Measurements from ENCODE around the gene ARID5A.
"Not testable (repeated sequence)": the region's sequence is repeated elsewhere in the genome, so short reads cannot be mapped to it uniquely, and the experiment has no call there.

The ARID5A gene, protein sequence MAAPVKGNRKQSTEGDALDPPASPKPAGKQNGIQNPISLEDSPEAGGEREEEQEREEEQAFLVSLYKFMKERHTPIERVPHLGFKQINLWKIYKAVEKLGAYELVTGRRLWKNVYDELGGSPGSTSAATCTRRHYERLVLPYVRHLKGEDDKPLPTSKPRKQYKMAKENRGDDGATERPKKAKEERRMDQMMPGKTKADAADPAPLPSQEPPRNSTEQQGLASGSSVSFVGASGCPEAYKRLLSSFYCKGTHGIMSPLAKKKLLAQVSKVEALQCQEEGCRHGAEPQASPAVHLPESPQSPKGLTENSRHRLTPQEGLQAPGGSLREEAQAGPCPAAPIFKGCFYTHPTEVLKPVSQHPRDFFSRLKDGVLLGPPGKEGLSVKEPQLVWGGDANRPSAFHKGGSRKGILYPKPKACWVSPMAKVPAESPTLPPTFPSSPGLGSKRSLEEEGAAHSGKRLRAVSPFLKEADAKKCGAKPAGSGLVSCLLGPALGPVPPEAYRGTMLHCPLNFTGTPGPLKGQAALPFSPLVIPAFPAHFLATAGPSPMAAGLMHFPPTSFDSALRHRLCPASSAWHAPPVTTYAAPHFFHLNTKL

DNA sequence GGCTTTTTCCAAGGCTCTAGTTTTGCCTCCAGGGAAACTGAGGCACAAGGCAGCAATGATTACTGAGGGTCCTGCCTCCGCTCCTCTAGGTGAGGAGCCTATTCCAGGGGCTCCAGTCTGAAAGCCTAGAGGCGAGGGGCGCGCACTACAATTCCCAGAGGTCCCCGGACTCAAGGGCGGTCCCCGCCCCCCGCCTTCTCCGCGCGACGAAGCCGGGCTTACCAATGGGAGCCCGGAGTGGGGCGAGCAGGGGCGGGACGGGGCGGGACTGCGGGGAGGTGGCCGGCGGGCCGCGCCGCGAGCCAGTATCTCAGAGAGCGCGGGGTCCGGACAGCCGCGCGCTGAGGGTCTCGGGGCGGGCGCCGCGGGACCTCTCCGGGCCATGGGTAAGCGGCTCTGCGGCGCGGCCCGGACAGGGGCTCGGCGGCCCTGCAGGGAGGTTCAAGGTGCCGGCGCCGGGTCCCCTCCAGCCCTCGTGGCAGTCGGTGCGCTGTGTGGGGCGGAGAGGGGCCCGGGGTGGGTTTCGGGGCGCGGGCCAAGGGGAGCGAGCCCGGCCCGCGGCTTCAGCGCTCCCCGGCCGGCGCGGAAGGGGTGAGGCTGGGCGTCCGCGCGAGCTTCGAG is at the start of gene ARID5A:
Gene ARID5A, plus strand, starts transcription at position 308 of the 621 bp plus-strand sequence. Its CDS starts 75 bp downstream, at position 383.
- peak; percentile 94 for DNase-seq

DNA sequence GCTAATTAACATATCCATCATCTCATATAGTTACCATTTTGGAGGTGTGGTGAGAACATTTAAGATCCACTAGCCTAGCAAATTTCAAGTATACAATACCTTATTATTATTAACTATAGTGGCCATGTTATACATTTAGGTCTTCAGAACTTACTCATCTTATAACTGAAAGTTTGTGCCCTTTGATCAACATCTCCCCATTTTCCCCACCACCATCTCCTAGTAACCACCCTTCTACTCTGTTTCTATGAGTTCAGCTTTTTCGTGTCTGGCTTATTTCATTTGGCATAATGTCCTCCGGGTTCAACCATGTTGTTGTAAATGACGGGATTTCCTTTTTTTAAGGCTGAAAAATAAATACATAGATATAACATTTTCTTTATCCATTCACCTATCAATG is 47.3 kb upstream of the ARID5A start:
- DNase-seq: no peak

DNA sequence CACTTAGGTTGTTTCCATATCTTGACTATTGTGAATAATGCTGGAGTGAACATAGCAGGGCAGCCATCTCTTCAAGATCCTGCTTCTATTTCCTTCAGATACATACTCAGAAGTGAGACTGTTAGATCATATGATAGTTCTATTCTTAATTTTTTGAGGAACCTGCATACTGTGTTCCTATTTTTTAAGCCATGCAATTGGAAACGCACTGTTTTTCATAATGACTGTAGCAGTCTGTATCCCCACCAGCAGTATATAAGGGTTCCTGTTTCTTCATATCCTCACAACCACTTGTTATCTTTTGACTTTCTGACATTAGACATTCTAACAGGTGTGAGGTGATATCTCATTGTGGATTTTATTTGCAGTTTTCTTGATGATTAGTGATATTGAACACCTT is 46.9 kb upstream of the ARID5A start:
- DNase-seq: no peak

DNA sequence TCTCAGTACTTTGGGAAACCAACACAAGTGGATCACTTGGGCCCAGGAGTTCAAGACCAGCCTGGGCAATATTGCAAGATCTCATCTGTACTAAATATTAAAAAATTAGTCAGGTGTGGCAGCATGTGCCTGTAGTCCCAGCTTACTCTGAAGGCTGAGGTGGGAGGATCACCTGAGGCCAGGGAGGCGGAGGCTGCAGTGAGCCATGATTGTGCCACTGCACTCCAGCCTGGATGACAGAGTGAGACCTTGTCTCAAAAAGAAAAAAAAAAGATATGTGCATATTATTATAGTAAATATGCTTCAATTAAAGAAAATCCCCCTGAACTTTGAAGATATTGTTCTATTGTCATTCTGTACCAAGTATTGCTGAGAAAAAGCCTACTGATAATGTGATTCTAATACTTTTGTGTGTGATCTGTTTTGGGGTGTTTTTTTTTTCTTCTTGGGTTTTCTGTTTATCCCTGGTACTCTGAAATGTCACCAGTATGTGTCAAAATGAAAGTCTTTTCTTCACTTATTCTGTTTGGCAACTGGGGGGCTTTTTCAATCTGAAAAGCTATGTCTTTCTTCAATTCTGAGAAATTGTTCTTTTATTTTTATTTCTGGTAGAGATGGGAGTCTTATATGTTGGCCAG is 44.6 kb upstream of the ARID5A start:
- DNase-seq: no peak

DNA sequence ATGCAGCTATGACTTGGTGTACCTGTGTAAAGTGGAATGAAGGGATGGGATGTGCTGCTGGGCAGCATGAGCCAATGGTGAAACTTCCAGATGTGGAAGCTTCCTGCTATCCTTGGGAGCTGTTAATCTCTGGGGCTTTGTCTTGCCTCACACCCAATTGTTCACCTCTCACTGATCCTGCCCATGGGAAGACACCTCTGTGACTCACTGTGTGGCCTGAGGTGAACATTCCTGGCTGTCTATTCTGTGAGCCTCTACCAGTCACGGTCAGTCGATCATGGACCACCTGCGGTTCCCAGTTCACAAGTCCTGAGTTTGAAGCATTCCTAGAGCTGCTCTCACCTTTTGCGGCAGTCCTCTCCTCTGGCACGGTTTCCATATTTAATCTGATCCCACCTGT is 43.5 kb upstream of the ARID5A start:
- DNase-seq: no peak

DNA sequence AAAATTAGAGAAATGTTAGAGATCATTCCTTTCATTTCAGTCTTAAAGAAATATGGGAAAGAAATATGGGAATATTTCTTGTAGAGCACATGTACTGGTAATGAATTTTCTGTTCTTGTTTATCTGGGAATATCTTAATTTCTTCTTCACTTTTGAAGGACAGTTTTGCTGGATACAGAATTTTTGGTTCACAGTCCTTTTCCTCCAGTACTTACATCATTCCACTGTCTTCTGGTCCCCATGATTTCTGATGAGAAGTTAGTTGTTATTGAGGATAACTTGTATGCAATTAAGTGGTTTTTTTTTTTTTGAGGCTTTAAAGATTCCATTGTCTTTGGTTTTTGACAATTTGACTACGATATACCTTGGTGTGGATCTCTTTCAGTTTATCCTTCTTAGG is 42.4 kb upstream of the ARID5A start:
- DNase-seq: no peak

DNA sequence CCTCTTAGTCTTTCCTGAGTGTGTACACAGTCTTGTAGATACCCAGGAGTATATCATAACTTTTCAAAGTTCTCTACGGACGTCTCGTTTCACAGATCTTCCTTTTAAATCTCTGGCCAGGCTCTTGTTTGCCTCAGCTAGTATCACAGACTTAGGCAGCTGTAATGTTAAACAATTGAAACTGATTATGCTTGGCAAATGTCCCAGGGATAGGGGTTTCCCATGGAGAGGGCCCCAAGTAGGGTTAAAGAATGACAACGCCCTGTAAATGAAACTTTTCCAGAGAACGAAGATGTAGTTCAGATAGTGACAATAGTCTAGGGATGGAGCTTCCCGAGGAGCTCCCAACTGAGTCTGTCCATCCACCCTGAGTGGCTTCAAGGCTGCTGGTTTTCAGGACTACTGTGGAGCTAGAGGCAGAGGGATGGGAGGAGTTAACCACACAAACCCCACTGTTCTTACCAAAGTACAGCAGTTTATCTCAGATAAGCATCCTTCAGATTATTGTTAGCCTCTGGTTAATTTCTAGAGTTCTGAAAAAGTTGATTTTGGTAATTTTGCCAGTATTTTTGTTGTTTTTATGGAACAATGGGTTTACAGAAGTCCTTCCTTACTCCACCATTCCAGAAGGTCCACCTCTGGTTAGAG is 40.4 kb upstream of the ARID5A start:
- peak; percentile 47 for DNase-seq

DNA sequence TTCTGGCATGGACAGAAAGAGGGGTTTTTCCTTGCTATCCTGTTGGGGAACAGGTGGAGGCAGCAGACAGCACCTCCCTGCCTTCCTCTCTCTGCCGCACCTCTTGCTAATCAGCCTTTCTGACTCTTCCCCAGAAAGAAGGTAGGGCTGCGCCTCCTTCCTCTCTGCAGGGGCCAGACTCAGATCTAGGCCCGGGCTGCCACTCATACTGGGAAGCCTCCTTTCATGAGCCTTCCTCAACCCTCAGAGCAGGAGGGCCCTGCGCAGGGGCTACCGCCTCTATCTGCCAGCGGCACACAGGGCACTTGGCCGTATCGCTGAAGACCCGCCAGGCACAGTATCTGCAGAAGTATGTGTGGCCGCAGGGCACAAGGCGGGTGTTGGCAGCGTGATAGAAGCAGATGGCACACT is 38.5 kb upstream of the ARID5A start:
- peak; percentile 15 for DNase-seq

DNA sequence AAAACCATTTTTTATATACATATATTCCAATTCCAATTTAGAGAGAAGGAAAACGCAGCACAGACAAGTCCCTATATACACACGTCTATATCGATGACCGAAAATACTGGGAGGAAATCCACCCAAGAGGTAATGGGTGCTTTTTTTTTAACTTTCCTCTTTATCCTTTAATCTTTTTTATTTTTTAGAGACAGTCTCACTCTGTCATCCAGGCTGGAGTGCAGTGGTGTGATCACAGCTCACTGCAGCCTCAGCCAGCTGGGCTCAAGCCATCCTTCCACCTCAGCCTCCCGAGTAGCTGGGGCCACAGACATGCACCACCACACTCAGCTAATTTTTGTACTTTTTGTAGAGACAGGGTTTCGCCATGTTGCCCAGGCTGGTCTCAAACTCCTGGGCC is 37.9 kb upstream of the ARID5A start:
- not testable (repeated sequence) for DNase-seq

DNA sequence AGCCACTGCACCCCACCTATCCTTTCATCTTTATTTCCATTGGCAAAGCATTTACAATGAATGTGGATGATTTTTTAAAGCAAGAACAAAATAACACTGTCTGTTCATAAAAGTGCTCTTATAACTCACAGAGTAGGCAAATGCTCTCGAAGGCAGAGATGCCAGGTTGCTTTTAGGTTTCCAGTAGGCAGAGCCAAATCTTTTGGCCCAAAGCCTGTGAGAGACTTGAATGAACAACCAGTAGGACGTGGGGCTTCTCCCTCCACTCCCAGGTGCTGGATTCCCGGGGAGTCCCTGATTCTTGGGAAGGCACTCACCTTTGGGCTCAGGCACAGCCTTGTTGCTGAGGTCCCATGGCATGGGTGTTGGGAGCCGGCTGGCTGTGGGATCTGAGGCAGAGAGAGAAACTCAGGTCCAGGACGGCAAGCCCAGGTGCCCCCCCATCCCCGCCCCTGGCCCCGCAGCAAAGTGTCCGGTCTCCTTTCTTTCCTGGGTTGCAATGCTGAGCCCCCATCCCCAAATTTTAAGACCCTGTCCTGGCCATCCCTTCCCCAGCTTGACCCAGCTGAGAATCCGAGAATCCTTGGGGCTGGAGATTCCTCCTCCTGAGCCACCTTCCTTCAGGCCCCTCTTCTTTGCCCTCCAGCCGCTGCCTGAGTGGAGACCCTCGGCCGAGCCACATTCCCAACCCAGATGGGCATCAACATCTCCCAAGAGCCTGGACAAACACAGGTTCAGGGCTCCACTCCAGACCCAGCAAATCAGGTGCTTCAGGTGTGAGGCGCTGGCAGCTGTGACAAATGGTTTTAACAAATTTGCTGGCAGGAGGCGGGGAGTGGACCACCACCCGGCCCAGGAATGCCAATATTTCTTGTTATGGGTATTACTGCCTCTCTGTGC is 37.2 kb upstream of the ARID5A start:
- DNase-seq: no peak

DNA sequence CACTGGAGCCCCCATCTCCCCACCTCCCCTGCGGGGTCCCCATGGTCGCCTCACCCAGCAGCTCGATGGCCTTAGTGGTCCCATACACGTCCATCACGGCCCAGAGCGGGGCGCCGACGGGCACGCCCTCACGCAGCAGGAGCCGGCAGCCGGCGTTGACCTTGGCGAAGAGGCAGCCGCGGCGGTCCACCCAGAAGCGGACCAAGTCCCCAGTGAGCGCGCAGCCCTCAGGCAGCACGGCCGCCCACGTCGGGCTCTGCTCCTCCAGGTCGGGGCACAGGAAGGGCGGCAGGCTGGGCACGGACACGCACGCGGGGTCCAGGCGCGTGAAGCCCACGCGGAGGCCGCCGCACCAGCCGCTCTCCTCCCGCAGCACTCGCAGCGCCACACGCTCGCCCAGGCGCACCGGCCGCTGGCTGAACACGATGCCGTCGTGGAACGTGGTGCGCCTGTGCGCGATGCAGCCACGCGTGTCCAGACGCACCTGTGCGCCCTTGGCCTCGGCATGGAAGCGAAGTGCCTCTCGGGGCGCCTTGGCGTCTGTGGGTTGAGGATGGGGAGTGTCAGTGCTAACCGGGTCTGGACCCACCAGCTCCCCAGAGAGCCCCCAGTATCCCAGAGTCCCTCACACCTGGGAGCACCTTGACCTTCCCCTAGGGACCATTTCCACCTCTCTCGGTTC is 36.0 kb upstream of the ARID5A start:
- DNase-seq: no peak

DNA sequence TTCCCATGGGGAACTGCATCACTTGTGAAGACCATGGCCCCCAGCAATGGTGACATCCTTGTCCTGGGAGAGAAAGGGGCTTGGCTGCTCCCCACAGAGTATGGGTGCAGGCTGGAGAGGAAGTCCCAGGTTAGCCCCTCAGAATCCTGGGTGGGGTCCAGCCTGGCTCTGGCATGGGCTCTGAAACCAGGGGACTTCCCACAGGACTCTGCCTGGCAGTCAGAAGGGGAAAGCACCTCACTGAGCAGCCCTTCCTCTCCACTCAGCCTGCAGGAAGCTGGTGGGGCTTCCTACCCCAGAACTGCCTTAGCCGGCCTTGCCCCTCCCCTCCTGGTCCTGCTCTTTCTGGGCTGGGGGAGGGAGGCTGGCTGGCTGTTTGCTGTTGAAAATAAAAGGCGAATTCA is 35.1 kb upstream of the ARID5A start:
- no peak for DNase-seq

DNA sequence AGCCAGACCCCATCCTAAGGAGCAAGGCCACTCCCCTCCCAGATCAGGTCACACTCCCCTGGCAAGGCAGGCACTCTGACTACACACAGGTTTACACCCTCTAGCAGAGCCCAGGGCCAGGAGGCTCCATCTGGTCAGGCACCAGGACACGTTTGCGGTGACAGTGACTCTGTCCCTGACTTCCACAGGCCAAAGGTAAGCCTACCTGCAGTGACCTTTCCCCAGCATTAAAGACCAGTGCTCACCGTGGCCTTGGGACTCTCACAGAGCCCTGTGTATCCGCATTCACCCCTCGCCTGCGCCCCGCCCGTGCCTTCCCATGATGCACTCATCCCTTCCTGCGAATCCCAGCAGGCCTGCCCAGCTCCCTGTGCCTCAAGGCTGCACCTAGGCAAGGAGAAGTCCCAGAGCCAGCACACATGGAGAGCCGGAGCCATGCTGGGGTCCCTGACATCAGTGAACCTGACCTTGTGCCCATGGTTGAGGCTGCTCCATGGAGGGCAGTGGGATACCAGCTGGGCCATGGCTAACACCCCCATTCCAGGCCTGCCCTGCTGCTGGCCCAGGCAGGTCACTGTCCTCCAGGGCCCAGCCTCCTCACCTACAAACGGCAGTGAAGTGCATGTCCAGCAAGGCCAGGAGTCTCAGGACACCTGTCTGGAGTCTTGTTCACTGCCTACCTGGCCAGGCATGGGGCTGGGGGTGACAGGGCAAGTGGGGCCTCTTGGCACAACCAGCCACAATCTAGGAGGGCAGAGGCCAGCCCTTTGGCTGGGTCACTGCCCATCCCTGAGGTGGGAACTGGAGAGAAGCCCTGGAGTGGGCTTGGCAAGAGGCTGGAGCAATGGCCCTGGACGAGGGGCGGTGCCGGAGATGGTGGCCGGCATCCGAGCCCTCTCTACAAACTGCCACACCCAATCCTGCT is 34.4 kb upstream of the ARID5A start:
- DNase-seq: no peak

DNA sequence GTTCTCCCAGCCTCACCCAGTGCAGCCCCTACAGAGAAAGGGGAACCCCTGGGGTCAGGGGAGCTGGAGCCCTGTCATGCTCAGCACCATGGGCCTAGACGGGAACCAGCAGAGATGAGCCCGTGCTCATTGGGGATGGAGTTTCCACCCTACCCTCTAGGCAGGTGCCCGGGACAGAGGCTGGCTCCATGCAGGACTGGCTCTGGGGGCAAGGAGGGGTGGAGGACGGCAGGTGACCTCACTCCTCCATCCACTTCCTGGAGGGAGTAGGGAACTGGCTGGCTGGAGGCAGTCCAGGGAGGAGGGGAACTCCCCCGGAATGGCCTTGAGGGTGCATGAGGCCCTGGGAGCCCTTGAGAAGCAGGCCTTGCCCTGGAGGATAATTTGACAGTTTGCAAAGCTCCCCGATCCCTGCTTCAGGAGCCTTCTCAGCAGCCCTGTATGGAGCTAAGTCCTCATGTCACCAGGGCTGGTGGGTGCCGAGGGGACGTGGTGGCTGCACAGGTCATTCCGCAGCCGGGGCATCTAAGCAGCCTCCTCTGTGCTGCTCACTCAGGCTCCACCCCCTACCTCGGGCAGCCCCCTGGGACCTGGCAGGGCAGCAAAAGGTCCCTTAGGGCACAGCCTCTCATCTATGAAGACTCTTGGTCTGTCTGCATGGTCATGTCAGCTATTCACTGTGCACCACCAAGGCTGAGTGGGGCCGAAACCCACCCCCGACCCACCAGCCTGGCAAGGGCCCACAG is 33.5 kb upstream of the ARID5A start:
- DNase-seq: no peak

DNA sequence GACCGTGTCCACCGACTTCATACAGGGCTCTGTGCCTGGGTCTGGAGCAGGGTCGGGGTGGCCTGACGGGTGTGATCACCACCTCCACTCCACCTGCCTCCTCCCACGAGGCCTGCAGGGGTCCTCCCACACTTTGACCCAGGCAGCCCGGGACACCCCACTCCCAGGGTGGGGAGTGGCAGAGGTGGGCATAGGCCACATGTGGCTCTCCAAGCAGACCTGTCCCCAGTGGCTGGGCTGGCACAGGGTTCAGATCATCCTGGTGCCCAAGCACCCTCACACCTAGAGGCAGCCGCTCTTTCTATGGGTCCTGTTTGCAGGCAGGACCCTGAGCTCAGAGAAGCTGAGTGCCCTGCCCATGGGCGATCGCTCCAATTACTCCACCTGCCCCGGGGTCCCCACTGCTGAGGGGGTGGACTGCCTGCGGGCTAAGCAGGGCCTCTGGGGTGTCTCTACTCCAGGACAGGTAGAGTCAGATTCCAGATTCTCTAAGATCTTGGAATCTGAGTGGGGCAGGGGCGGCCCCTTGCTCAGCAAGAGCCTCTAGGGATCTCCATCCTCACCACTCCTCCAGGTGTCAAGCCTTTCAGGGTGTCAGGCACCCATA is 32.8 kb upstream of the ARID5A start:
- DNase-seq: no peak

DNA sequence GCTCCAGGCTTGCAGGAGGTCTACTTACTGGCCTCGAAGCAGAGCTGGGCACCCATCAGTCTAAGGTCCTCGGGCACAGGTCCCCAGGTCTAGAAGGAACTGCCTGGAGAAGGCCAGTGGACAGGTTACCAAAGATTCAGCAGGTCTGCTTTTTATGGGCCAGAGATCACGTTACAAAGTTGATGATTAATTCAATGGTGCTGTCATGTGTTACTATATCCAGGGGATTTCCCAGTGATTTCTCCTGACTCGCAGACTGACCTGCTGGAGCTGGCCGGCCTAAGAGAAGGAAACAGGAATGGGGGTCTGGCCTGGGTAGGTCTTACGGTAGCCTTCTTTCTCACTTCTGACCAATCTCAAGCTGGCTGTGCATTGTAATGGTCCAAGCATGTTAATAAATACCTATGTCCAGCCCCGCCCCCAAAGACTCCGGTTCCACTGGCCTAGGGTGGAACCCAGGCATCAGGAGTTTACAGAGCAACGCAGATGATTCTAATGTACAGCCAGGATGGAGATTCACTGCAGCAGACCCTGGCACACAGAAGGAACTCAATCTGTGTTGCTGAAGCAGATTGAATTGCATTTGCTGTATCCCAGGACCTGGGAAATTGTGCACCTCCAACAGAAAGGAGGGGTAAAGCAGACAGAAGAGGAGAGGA is 31.2 kb upstream of the ARID5A start, which contains the start of gene NEURL3:
Gene NEURL3, minus strand, starts transcription at position 127 of the 659 bp plus-strand sequence. Its CDS starts 71 bp downstream, at position 56.
- no peak for DNase-seq

DNA sequence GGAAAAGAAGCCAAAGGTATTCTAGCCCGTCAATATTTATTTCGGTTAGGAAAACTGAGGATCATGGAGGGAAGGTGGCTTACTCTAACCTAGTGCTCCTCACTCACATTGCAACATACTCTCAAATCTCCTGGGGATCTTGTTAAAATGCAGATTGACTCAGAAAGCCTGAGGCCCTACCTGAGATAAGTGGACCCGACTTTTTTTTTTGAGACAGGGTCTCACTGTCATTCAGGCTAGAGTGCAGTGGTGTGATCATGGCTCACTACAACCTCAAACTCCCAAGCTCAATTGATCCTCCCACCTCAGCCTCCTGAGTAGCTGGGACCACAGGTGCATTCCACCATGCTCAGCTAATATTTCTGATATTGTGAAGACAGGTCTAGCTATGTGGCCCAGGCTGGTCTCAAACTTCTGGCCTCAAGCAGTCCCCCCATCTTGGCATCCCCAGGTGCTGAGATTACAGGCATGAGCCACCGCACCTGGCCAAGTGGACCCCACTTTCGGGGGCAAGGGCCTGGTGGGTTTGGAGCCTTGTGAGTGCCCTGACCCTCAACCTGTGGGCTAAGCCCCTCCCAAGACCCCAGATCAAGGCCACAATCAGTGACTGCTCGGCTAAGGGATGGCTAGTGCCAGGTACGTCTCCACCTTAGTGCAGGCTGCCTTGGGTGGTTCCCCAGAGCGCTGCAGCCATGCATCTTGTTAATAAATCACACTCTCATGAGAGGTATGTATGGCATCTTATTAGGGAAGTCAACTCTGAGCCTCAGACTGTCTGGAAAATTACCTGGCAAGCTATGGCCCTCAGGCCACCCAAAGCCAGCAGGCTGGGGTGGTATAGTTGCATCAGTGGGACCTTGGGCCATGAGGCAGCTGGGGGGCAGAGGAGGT is 30.3 kb upstream of the ARID5A start:
- DNase-seq: no peak
